NCI-H1092 treated with DMSO at 0.1 percent for 48 hours (cell line): Measurements from ENCODE around the gene FCER2.

ENCODE experiments used
- DNase-seq: peaks from one replicate; lab custom pipeline; 2025; lab: John Stamatoyannopoulos, UW

FCER2 gene

GRCh38 chr19:7701049-7701653, 780 bp downstream of the FCER2 start:
- DNase-seq: no peak

GRCh38 chr19:7699417-7700401, 2.2 kb downstream of the FCER2 start:
- DNase-seq: no peak

GRCh38 chr19:7699003-7699402, 2.9 kb downstream of the FCER2 start:
- no peak for DNase-seq

- DNase-seq: no peak
Observed at GRCh38 chr19:7698583-7698982, 3.3 kb downstream of the FCER2 start.

GRCh38 chr19:7697721-7698287, 4.1 kb downstream of the FCER2 start:
- no peak for DNase-seq

- DNase-seq: no peak
Observed at GRCh38 chr19:7694499-7694898, 7.4 kb downstream of the FCER2 start.

GRCh38 chr19:7692417-7693088, 9.4 kb downstream of the FCER2 start:
- DNase-seq: no peak

GRCh38 chr19:7691497-7691896, 10.4 kb downstream of the FCER2 start:
- DNase-seq: no peak

- DNase-seq: no peak
Observed at GRCh38 chr19:7690779-7691258, 11.1 kb downstream of the FCER2 start.

GRCh38 chr19:7689165-7689564, 12.8 kb downstream of the FCER2 start:
- DNase-seq: no peak

GRCh38 chr19:7687177-7687576, 14.8 kb downstream of the FCER2 start:
- DNase-seq: no peak

- DNase-seq: no peak
Observed at GRCh38 chr19:7685546-7686445, 16.1 kb downstream of the FCER2 start.

- no peak for DNase-seq
Observed at GRCh38 chr19:7682175-7682855, 19.6 kb downstream of the FCER2 start.

- no peak for DNase-seq
Observed at GRCh38 chr19:7681340-7682174, 20.4 kb downstream of the FCER2 start.

- DNase-seq: peak; percentile 77
Observed at GRCh38 chr19:7680606-7681339, 21.2 kb downstream of the FCER2 start, which contains the start of gene TRAPPC5. TRAPPC5 (plus strand) TSS chr19:7680833; CDS start chr19:7682254, 1,421 bp downstream.

GRCh38 chr19:7679771-7680605, 21.9 kb downstream of the FCER2 start:
- no peak for DNase-seq

GRCh38 chr19:7678971-7679751, 22.8 kb downstream of the FCER2 start:
- peak; percentile 2 for DNase-seq
